ENCODE measurements around the gene GALNT14.

DNA sequence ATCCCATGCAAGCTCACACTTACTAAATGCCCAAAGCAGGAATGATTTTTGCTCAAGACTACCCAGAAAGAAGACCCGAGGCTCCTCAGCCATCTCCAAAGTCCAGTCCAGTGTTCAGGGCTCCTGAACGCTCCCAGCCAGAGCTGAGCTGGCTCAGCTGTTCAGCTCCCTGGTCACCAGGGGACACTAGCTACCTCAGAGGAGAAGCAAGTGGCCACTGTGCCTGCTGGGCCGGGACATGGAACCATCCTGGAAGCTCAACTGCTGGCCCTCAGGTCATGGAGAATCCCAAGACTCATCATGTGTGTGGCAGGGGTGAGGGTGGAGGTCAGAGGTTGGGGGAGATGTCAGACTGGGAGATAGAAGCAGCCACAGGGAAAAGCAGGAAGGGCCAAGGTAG is 89.0 kb downstream of the GALNT14 start:
- no peak for TF ChIP-seq POLR2A (IDR thresholded peaks at IDR 0.05)
- no peak for TF ChIP-seq POLR2AphosphoS5 (IDR thresholded peaks at IDR 0.05)
- TF ChIP-seq, protein P1, sequence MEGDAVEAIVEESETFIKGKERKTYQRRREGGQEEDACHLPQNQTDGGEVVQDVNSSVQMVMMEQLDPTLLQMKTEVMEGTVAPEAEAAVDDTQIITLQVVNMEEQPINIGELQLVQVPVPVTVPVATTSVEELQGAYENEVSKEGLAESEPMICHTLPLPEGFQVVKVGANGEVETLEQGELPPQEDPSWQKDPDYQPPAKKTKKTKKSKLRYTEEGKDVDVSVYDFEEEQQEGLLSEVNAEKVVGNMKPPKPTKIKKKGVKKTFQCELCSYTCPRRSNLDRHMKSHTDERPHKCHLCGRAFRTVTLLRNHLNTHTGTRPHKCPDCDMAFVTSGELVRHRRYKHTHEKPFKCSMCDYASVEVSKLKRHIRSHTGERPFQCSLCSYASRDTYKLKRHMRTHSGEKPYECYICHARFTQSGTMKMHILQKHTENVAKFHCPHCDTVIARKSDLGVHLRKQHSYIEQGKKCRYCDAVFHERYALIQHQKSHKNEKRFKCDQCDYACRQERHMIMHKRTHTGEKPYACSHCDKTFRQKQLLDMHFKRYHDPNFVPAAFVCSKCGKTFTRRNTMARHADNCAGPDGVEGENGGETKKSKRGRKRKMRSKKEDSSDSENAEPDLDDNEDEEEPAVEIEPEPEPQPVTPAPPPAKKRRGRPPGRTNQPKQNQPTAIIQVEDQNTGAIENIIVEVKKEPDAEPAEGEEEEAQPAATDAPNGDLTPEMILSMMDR (IDR thresholded peaks at IDR 0.05) = no peak

All from gastroesophageal sphincter (tissue), 3 donors.